Panc1 (cell line): ENCODE measurements around the gene BACH2.

Experiments
- SIN3A ChIP-seq: IDR thresholded peaks from 2 replicates; pipeline ENCODE4 v1.6.1; 2012; ENCODE audit warnings: low read depth, mild to moderate bottlenecking, low read length, moderate library complexity, borderline replicate concordance; ENCODE audit not compliant: insufficient read depth
- TF ChIP-seq, protein P1 (sequence below): fragments of 450-650 bp; IDR thresholded peaks from 2 replicates; pipeline ENCODE4 v1.5.1; 2017; ENCODE audit warnings: mild to moderate bottlenecking

DNA sequence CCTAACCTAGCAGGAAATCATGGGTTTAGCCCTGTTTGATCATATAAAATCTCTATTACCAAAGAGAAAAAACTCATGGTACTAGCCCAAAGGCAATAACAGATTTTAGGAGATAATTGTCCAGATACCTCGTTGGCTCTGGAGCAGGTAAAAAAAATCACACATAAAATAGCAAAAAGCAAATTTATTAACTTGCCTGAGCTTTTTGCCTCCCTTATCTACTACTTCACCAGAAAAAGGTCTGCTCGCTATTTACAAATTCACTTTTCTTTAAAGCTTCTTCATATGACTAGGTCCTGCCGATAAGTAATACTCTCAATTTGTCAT lies 320.0 kb downstream of the BACH2 start:
- TF ChIP-seq, protein P1, sequence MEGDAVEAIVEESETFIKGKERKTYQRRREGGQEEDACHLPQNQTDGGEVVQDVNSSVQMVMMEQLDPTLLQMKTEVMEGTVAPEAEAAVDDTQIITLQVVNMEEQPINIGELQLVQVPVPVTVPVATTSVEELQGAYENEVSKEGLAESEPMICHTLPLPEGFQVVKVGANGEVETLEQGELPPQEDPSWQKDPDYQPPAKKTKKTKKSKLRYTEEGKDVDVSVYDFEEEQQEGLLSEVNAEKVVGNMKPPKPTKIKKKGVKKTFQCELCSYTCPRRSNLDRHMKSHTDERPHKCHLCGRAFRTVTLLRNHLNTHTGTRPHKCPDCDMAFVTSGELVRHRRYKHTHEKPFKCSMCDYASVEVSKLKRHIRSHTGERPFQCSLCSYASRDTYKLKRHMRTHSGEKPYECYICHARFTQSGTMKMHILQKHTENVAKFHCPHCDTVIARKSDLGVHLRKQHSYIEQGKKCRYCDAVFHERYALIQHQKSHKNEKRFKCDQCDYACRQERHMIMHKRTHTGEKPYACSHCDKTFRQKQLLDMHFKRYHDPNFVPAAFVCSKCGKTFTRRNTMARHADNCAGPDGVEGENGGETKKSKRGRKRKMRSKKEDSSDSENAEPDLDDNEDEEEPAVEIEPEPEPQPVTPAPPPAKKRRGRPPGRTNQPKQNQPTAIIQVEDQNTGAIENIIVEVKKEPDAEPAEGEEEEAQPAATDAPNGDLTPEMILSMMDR: no peak
- TF ChIP-seq SIN3A: no peak
